NCI-H2227 (cell line): ENCODE measurements around the gene GALP.
A peak's percentile ranks its signal among the peaks of the same experiment; 100 is the strongest.
"Not testable (repeated sequence)": the region's sequence is repeated elsewhere in the genome, so short reads cannot be mapped to it uniquely, and the experiment has no call there.

ENCODE experiments used
- DNase-seq: peaks from one replicate; lab custom pipeline; 2025; ENCODE audit not compliant: unreplicated experiment; lab: John Stamatoyannopoulos, UW

GALP gene

GRCh38 chr19:56177564-56178243, 1.9 kb downstream of the GALP start:
- peak; percentile 29 for DNase-seq

GRCh38 chr19:56189785-56190184, 14.0 kb downstream of the GALP start:
- DNase-seq: no peak

GRCh38 chr19:56191115-56191514, 15.3 kb downstream of the GALP start:
- no peak for DNase-seq

- DNase-seq: no peak
These were observed 15.9 kb downstream of the GALP start for GRCh38 chr19:56191711-56192110.

DNA sequence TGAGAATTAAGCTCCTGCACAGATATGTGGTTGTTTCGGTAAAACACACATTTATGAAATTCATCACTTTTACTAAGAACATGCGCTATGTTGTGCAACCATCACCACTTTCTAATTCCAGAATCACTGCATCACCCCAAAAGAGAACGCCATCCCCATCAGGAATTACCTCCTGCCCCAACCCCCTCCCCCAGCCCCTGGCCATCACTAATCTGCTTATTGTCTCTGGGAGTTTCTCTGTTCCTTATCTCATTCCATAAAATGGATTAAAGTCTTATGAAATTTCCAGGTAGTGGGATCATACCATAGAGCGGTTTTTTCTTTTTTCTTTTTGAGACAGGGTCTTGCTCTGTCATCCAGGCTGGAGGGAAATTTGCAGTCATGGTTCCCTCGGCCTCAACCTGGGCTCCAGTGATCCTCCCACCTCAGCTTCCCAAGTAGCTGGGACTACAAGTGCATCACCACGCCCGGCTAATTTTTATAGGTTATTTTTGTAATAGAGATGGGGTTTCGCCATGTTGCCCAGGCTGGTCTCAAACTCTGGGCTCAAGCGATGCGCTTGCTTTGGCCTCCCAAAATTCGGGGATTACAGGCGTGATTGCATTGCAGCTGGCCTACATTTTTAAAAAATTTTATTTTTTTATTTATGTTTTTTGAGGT, 18.3 kb downstream of the GALP start:
- no peak for DNase-seq

DNA sequence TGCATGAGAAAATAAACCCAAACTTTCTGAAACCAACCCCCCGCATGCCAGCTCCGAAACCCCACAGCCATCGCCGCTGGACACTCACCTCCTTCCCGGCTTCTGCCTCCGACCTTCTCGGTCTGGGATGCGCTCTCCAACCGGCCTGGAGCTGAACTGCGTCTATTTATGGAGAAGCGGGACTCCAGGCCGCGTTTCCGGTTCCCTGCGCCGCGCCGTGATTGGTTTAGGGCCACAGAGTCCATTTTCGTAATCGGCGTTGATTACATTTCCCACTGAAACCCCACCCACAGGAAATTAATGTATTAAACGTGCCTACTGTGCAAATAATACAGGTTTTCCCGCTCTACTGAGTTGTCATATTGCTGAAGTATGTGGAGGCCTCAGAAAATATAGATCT, 21.8 kb downstream of the GALP start, which contains the start of gene ZSCAN5B:
Gene ZSCAN5B, minus strand, starts transcription at position 138 of the 400 bp plus-strand sequence. CDS start 4,731 bp downstream, outside the sequence.
- DNase-seq: not testable (repeated sequence)

- DNase-seq: no peak
These were observed 23.9 kb downstream of the GALP start for GRCh38 chr19:56199687-56200086.

DNA sequence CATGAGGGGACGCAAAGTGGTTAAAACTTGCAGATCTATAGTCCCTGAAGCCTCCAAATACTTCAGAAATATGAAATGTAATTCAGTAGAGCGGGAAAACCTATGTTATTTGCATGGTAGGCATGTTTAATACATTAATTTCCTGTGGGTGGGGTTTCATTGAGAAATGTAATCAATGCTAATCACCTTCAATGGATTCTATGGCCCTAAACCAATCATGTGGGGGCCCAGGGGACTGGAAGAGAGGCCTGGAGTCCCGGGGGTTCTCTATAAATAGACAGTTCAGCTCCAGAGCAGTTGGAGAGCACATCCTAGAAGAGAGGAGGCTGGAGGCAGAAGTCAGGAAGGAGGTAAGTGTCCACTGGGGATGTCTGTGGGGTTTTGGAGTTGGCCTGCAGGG, 26.2 kb downstream of the GALP start, which contains the start of gene ZSCAN5C:
Gene ZSCAN5C, plus strand, starts transcription at position 301 of the 400 bp plus-strand sequence. CDS start 3,641 bp downstream, outside the sequence.
- no peak for DNase-seq

DNA sequence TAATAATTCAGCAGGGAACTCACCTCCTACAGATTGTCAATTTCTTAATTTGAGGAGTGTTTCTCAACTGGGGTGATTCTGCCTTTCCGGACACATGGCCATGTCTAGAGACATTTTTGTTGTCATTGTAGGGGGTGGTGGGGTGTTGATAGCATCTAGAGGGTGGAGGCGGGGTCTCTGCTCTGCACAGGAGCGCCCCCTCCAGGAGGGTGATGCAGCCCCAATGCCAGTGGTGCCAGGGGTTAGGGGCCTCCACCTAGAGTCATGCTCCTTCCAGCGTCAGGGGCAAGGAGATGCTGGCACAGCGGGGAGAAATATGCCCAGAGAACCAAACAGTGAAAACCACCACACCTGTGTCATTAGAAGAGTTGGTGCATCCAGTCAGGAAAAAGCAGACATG, 31.8 kb downstream of the GALP start:
- not testable (repeated sequence) for DNase-seq

DNA sequence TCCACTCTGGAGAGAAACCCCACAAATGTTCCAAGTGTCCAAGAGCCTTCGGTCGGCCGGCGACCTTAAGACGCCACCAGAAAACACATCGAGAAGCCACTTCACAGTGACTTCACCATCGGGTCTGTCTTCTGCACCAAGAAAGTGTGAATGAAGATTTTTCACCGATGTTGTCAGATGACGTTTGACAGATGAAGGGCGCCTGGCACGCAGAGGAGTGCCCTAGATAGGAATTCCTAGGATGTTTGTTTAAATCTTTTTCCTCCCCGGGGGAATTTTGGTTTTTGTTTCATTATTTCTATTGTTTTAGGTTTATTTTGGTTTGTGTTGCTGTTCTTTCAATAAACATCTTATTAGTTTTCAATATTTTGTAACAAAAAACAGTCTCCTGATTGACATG, 33.3 kb downstream of the GALP start:
- DNase-seq: no peak

- not testable (repeated sequence) for DNase-seq
These were observed 34.2 kb downstream of the GALP start for GRCh38 chr19:56210036-56210435.

GRCh38 chr19:56211718-56212117, 35.9 kb downstream of the GALP start:
- no peak for DNase-seq

GRCh38 chr19:56217039-56217949, 41.5 kb downstream of the GALP start:
- no peak for DNase-seq

- no peak for DNase-seq
These were observed 43.2 kb downstream of the GALP start for GRCh38 chr19:56218961-56219360.

DNA sequence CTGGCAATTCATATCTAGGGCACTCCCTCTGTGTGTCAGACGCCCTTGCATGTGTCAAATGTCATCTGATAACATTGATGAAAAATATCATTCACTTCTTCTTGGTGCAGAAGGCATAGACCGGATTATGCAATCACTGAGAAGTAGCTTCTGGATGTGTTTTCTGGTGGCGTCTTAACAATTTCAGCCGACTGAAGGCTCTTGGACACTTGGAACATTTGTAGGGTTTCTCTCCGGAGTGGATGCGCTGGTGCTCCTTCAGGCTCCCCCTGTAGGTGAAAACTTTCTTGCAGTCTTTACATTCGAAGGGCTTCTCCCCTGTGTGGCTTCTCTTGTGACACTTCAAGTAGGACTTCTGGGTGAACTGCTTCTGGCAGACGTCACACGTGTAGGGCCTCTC, 45.6 kb downstream of the GALP start:
- not testable (repeated sequence) for DNase-seq

- DNase-seq: no peak
These were observed 46.0 kb downstream of the GALP start for GRCh38 chr19:56221851-56222250.

GRCh38 chr19:56222901-56223300, 47.1 kb downstream of the GALP start:
- DNase-seq: no peak

DNA sequence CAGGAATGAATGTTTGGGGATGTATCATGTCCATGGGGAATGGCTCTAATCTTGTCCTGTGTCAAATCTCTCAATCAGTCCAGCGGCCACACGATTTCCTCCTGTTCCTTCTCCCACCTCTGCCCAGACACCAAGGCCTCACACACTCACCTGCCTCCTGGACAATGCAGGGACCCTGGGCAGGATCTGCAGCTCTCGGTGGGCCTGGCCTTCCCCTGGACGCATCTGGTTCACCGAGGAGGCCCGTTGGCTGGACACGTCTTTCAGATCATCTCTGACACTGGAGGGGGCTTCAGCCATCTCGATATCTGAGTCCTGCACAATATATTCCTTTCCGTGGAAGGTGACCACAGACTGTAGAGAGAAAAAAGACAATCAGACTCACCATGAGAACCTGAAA, 47.7 kb downstream of the GALP start:
- no peak for DNase-seq
